ENCODE data around the gene LKAAEAR1. TPM values are rescaled to one million over a fixed set of nuclear protein-coding genes. Genes with fewer than 3 reads are reported as not detected.
A peak's percentile ranks its signal among the peaks of the same experiment; 100 is the strongest.

LKAAEAR1 gene
- total RNA-seq, 2 donors from 2014 or later, result 3.9 TPM; not detected in 1

DNA sequence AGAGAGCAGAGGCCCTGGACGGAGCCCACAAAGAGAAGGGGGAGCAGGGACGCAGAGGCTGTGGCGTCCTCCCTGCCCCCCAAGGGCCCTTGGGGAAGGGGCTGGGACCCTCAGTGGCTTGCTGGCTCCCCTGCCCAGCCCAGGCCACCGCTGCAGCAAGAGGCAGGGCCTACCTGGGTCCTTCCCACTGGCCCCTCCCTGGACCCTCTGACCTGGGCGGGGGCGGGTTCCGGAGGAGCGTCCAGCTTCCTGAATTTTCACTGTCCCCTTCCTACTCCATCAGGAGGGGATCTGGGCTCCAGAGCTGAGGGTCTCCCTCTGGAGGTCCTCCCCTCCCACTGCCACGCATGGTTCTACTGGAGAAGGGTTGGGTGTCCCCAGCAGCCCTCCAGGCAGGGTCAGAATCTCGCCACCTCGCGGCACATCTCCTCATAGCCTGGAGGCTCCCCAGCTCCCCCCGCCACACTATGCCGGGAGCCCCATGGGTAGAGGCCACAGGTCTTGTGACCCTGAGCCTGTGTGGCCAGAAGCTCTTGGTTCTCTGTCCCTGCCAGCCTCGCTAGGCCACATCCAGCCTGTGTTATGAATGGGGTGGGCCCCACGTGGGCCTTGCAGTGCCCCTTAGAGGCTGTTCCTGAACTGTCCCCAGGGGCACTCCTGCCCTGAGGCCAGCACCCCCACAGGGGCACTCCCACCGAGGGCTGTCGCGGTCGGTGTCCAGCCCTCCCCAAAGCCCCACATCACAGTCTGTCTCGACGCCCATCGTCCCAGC lies 33.8 kb downstream of the LKAAEAR1 start:
- peaks cover 0 to 12% of the 10 kb centered on the region in 2 donors for H3K27me3 ChIP-seq
- DNase-seq (no peak), ATAC-seq (no peak)
- no peaks in the 10 kb centered on the region for H3K9me3 ChIP-seq
- H3K27ac ChIP-seq, result peak overlapping the region in 2 of 4 donors; percentile 31 to 53
- H3K4me1 ChIP-seq, result peaks cover 14% of the 10 kb centered on the region
- TF ChIP-seq, protein P1, sequence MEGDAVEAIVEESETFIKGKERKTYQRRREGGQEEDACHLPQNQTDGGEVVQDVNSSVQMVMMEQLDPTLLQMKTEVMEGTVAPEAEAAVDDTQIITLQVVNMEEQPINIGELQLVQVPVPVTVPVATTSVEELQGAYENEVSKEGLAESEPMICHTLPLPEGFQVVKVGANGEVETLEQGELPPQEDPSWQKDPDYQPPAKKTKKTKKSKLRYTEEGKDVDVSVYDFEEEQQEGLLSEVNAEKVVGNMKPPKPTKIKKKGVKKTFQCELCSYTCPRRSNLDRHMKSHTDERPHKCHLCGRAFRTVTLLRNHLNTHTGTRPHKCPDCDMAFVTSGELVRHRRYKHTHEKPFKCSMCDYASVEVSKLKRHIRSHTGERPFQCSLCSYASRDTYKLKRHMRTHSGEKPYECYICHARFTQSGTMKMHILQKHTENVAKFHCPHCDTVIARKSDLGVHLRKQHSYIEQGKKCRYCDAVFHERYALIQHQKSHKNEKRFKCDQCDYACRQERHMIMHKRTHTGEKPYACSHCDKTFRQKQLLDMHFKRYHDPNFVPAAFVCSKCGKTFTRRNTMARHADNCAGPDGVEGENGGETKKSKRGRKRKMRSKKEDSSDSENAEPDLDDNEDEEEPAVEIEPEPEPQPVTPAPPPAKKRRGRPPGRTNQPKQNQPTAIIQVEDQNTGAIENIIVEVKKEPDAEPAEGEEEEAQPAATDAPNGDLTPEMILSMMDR (IDR thresholded peaks at IDR 0.05), result no peak
- no peak for TF ChIP-seq POLR2A (IDR thresholded peaks at IDR 0.05)
- intact Hi-C loops (cut with DNase I), result no loop called here
- WGBS, 2 donors, result 56 to 79% methylated on average over 14 to 18 of the region's 23 CpGs
- H3K4me3 ChIP-seq, result no peak overlapping the region
- no peaks in the 10 kb centered on the region for H3K36me3 ChIP-seq (replicated peaks in 1 of 2; ENCODE audit: insufficient read depth in 1 of 2, low read depth in 2 of 2)

DNA sequence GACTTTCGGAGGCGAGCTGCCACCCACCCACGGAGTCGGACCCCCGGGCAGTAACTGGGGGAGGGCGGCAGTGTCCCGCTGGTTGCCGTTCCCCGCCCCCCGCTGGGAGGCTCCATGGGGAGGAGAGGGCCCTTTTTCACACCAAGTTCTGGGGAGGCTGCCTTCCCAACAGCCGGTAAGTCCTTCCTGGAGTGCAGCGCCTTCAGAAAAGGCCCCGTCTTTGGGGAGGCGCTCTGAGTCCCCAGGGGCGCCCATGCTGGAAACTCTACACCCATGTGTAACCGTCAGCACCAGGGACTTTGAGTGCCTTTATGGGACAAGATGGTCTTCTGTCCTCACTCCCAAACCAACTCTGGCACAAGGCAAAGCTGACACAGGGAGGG lies 34.3 kb downstream of the LKAAEAR1 start:
- ATAC-seq (no peak), DNase-seq (no peak)
- intact Hi-C loops (cut with DNase I), result no loop called here
- TF ChIP-seq, protein P1 (IDR thresholded peaks at IDR 0.05), result no peak
- no peaks in the 10 kb centered on the region for H3K9me3 ChIP-seq
- peaks cover 0 to 12% of the 10 kb centered on the region in 2 donors for H3K27me3 ChIP-seq
- H3K4me1 ChIP-seq, result peaks cover 14% of the 10 kb centered on the region
- no peak overlapping the region for H3K4me3 ChIP-seq
- H3K36me3 ChIP-seq (replicated peaks in 1 of 2; ENCODE audit: insufficient read depth in 1 of 2, low read depth in 2 of 2), result no peaks in the 10 kb centered on the region
- 23 to 58% methylated on average over 5 to 16 of the region's 16 CpGs for WGBS, 2 donors
- peak overlapping the region in 2 of 4 donors; percentile 31 to 53 for H3K27ac ChIP-seq

DNA sequence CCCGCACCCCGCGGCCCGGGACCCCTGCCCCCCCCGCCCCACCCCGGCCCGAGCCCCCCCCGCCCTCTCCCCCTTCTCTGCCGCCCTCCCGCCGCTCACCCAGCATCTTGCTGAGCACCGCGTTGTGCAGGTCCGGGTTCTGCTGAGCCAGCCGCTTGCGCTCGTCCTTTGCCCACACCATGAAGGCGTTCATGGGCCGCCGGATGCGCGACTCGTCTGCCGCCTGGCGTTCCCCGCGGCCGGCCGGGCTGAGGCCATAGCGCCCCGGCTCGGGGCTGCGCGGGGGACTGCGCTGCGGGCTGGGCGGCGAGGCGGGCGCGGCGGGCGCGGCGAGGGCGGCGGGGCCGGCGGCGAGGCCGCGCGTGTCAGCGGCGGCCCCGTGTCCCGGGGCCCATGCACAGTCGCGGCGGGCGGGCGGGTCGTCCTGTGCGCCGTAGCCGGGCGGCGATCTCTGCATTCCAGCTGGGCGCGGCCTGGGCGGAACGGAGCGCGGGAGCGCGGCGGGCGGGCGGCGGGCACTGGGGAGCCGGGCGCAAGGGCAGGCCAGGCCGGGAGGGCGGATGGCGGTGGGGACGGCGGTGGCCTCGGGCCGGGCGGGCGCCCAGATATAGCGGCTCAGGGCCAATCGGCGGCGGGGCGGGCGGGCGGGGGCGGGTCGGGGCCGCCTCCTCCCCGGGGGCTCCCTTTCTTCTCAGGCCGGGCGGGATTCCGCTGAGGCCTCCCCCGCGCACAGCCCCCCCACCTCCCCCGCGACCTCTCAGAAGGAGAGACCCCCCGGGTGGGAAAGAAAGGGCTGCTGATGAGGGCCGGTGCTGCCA lies 34.9 kb downstream of the LKAAEAR1 start, which contains the start of gene SOX18:
TSS of gene SOX18 (minus strand) at position 580 of the 818 bp plus-strand sequence. CDS start at position 457, 123 bp downstream.
- 1% methylated on average over 104 of the region's 111 CpGs; no CpG with 5 or more reads in 1 of the 2 donors for WGBS, 2 donors
- no peak for DNase-seq
- TF ChIP-seq, protein P1 (IDR thresholded peaks at IDR 0.05), result no peak
- TF ChIP-seq POLR2A (IDR thresholded peaks at IDR 0.05), result no peak
- Histone ChIP-seq H3K27me3 (peaks cover 0 to 12% of the 10 kb centered on the region in 2 donors), H3K27ac (peak within 1 kb of the TSS in 2 of 4 donors; percentile 31 to 53), H3K4me3 (no peak within 1 kb of the TSS), H3K4me1 (peaks cover 14% of the 10 kb centered on the region), H3K36me3 (replicated peaks in 1 of 2; ENCODE audit: insufficient read depth in 1 of 2, low read depth in 2 of 2) (no peaks in the 10 kb centered on the region), H3K9me3 (no peaks in the 10 kb centered on the region)
- ATAC-seq, result no peak
- intact Hi-C loops (cut with DNase I), result no loop called here

DNA sequence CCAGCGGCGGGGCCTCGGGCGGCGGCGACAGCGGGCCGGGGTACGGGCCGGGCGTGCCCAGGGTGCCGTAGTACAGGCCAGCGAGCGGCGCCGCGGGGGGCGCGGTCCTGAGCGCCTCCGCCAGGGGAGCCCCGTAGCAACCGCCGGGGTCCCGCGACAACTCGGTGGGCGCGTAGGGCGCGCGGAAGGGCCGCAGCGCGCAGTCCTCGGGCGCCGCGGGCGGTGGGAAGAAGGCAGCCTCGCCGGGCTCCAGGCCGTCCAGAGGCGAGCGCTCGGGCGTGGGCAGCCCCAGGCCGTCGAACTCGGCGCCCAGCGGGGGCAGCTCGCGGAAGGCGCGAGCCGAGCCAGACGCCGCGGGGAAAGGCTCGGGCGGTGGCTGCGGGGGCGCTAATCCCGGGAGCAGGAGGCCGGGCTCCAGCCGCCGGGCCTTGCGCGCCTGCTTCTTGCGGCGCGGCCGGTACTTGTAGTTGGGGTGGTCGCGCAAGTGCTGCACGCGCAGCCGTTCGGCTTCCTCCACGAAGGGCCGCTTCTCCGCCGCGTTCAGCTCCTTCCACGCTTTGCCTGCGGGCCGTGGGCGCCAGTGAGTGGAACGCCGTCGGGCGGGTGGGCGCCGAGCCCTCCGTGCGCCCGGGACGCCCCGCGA lies 35.7 kb downstream of the LKAAEAR1 start:
- intact Hi-C loops (cut with DNase I), result no loop called here
- Histone ChIP-seq H3K27me3 (peaks cover 0 to 12% of the 10 kb centered on the region in 2 donors), H3K4me1 (peaks cover 14% of the 10 kb centered on the region), H3K9me3 (no peaks in the 10 kb centered on the region), H3K27ac (no peak overlapping the region), H3K4me3 (no peak overlapping the region), H3K36me3 (replicated peaks in 1 of 2; ENCODE audit: insufficient read depth in 1 of 2, low read depth in 2 of 2) (no peaks in the 10 kb centered on the region)
- DNase-seq, result no peak
- WGBS, 2 donors, result 8% methylated on average over 87 of the region's 101 CpGs; no CpG with 5 or more reads in 1 of the 2 donors
- no peak for TF ChIP-seq POLR2A (IDR thresholded peaks at IDR 0.05)
- TF ChIP-seq, protein P1 (IDR thresholded peaks at IDR 0.05), result no peak
- no peak for ATAC-seq

All from body of pancreas (tissue), 4 donors.